Spleen (tissue), 7 donors: ENCODE results near the gene ZNF581.

Experiments used
- POLR2A ChIP-seq, 3 donors: fragments of 450-650 bp; IDR thresholded peaks; one replicate each; pipeline ENCODE4 v1.5.1; 2017; ENCODE audit warnings: antibody characterized with exemption in 3 of 3, mild to moderate bottlenecking in 1 of 3
- TF ChIP-seq, protein P1 (sequence below), 11 experiments: fragments of 200-600 bp in 7 of 11; fragments of 450-650 bp in 4 of 11; sonication (generic) in 4 of 11; IDR thresholded peaks in 8 of 11; conservative IDR thresholded peaks in 3 of 11; 1 replicate in 7 of 11; 2 replicates in 4 of 11; pipeline versions ENCODE4 v1.4.0 to v1.8.0; 2016 to 2021; ENCODE audit warnings: antibody characterized with exemption in 11 of 11, inconsistent platforms in 4 of 11, mild to moderate bottlenecking in 1 of 11
- donor health status: DM: no; HTN: no; CAD: no; lungs with moderate emphysema.
- donor health status: DM: no; HTN: no; CAD: no.
- donor health status: DM: no; HTN: no; CAD: no.

GRCh38 chr19:55660404-55660803 is 17.0 kb downstream of the ZNF581 start:
- TF ChIP-seq POLR2A (IDR thresholded peaks at IDR 0.05) = no peak
- TF ChIP-seq, protein P1, sequence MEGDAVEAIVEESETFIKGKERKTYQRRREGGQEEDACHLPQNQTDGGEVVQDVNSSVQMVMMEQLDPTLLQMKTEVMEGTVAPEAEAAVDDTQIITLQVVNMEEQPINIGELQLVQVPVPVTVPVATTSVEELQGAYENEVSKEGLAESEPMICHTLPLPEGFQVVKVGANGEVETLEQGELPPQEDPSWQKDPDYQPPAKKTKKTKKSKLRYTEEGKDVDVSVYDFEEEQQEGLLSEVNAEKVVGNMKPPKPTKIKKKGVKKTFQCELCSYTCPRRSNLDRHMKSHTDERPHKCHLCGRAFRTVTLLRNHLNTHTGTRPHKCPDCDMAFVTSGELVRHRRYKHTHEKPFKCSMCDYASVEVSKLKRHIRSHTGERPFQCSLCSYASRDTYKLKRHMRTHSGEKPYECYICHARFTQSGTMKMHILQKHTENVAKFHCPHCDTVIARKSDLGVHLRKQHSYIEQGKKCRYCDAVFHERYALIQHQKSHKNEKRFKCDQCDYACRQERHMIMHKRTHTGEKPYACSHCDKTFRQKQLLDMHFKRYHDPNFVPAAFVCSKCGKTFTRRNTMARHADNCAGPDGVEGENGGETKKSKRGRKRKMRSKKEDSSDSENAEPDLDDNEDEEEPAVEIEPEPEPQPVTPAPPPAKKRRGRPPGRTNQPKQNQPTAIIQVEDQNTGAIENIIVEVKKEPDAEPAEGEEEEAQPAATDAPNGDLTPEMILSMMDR (IDR thresholded peaks at IDR 0.05 in 8 of 11, conservative IDR thresholded peaks at IDR 0.05 in 3 of 11) = no peak
